Peyer's patch (tissue), 4 donors: ENCODE data around the gene B4GALT3. TPM values are rescaled to one million over a fixed set of nuclear protein-coding genes. Genes with fewer than 3 reads are reported as not detected.
A peak's percentile ranks its signal among the peaks of the same experiment; 100 is the strongest.

Experiments used
- DNase-seq, 3 donors: peaks; one replicate each; pipeline ENCODE4 v3.0.0-alpha.2; 2017 to 2019
- H3K27ac ChIP-seq, 4 donors: fragments of 200-600 bp; sonication (generic); one replicate each; pipeline ENCODE4 v1.5.1; 2016 to 2019
- H3K27me3 ChIP-seq, 2 donors: fragments of 200-600 bp; sonication (generic); one replicate each; pipeline ENCODE4 v1.5.1; 2019
- H3K36me3 ChIP-seq, 3 donors: fragments of 200-600 bp; sonication (generic); one replicate each; pipeline ENCODE4 v1.5.1; 2016 to 2019
- H3K4me1 ChIP-seq, 4 donors: fragments of 200-600 bp; sonication (generic); one replicate each; pipeline ENCODE4 v1.5.1; 2016 to 2019
- H3K4me3 ChIP-seq, 4 donors: fragments of 200-600 bp; sonication (generic); 1 replicate in 3 of 4; 2 replicates in 1 of 4; pipeline ENCODE4 v1.5.1; 2016 to 2019; ENCODE audit warnings: mild to moderate bottlenecking in 1 of 4
- H3K9me3 ChIP-seq, 4 donors: fragments of 200-600 bp; sonication (generic); one replicate each; pipeline ENCODE4 v1.5.1; 2016 to 2019; ENCODE audit warnings: mild to moderate bottlenecking in 1 of 4
- POLR2A ChIP-seq, 2 donors: fragments of 450-650 bp; IDR thresholded peaks; one replicate each; pipeline ENCODE4 v1.5.1; 2017; ENCODE audit warnings: antibody characterized with exemption in 2 of 2, mild to moderate bottlenecking in 2 of 2, moderate library complexity in 2 of 2
- total RNA-seq, 4 donors: library from RNA; depleted of rRNA; stranded (reverse); fragments of >200 nt; gene quantifications; one replicate each; pipeline ENCODE4 v1.1.0, GENCODE V29; 2016
- TF ChIP-seq, protein P1 (sequence below), 6 experiments: fragments of 450-650 bp in 4 of 6; fragments of 200-600 bp in 2 of 6; sonication (generic) in 1 of 6; IDR thresholded peaks; one replicate each; pipeline ENCODE4 v1.5.1; 2017 to 2019; ENCODE audit warnings: antibody characterized with exemption in 6 of 6, mild to moderate bottlenecking in 3 of 6, moderate library complexity in 1 of 6

Gene B4GALT3
- total RNA-seq, 4 donors from 2014 or later = 25.2 to 34.1 (median 29.4) TPM

GRCh38 chr1:161218301-161219077, 41.2 kb upstream of the B4GALT3 start:
- TF ChIP-seq, protein P1, sequence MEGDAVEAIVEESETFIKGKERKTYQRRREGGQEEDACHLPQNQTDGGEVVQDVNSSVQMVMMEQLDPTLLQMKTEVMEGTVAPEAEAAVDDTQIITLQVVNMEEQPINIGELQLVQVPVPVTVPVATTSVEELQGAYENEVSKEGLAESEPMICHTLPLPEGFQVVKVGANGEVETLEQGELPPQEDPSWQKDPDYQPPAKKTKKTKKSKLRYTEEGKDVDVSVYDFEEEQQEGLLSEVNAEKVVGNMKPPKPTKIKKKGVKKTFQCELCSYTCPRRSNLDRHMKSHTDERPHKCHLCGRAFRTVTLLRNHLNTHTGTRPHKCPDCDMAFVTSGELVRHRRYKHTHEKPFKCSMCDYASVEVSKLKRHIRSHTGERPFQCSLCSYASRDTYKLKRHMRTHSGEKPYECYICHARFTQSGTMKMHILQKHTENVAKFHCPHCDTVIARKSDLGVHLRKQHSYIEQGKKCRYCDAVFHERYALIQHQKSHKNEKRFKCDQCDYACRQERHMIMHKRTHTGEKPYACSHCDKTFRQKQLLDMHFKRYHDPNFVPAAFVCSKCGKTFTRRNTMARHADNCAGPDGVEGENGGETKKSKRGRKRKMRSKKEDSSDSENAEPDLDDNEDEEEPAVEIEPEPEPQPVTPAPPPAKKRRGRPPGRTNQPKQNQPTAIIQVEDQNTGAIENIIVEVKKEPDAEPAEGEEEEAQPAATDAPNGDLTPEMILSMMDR (IDR thresholded peaks at IDR 0.05) = no peak
- no peak for TF ChIP-seq POLR2A (IDR thresholded peaks at IDR 0.05)
- Histone ChIP-seq H3K9me3 (no peaks in the 10 kb centered on the region), H3K27ac (peak overlapping the region in 2 of 4 donors; percentile 58 to 71)

GRCh38 chr1:161217831-161218230, 40.5 kb upstream of the B4GALT3 start:
- Histone ChIP-seq H3K27me3 (no peaks in the 10 kb centered on the region), H3K9me3 (no peaks in the 10 kb centered on the region), H3K4me1 (peaks cover 0 to 15% (median 3%) of the 10 kb centered on the region in 4 donors), H3K27ac (peak overlapping the region in 3 of 4 donors; percentile 42 to 71 (median 58)), H3K4me3 (peak overlapping the region in 1 of 4 donors; percentile 19), H3K36me3 (peaks cover 0 to 19% (median 0%) of the 10 kb centered on the region in 3 donors)
- TF ChIP-seq POLR2A (IDR thresholded peaks at IDR 0.05) = no peak
- TF ChIP-seq, protein P1 (IDR thresholded peaks at IDR 0.05) = no peak
- no peak for DNase-seq

More at GRCh38 chr1:161218301-161219077, 41.2 kb upstream of the B4GALT3 start:
- Histone ChIP-seq H3K4me1 (peaks cover 0 to 15% (median 3%) of the 10 kb centered on the region in 4 donors), H3K27me3 (no peaks in the 10 kb centered on the region), H3K4me3 (no peak overlapping the region), H3K36me3 (peaks cover 0 to 13% (median 0%) of the 10 kb centered on the region in 3 donors)
- no peak for DNase-seq

DNA sequence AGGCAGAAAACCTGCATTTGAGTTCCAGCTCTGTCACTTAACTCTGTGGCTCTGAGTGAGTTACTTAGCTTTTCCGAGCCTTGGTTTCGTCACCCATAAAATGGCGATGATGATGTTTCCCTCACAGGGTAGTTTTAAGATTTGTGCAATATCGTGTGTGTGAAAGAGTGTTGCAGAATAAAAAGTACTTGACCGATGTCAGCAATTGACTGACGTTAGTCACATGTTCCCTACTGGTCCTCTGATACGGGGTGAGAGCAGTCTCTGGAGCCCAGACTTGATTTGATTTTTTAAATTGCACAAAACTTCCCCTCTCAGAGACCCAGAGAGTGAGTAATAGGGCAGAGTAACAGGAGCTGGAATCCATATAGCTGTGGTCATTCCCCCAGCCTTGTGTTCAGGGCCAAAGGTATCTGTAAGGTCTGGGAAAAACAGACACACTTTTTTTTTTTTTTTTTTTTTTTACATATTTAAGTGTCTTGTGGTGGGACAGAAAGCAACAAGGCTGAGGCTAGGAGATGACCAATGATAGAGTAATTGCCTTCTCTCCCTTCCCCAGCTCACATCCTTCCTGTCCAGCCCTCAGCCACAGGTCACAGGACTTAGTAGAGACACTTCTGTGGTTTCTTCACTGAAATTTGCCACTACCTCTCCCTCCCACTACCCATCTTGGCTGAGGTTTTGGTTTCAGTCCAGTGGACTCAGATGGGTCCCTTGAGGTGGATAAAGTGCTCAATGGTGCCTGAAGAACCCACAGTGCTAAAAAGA, 39.8 kb upstream of the B4GALT3 start:
- H3K9me3 ChIP-seq = no peaks in the 10 kb centered on the region
- H3K27me3 ChIP-seq = no peaks in the 10 kb centered on the region
- DNase-seq = peak in 1 of 3 donors; percentile 55
- H3K4me3 ChIP-seq = peak overlapping the region in 2 of 4 donors; percentile 19 to 26
- peaks cover 0 to 26% (median 0%) of the 10 kb centered on the region in 3 donors for H3K36me3 ChIP-seq
- TF ChIP-seq, protein P1 (IDR thresholded peaks at IDR 0.05) = no peak
- TF ChIP-seq POLR2A (IDR thresholded peaks at IDR 0.05) = peak in 1 of 2 donors; percentile 21
- H3K27ac ChIP-seq = peak overlapping the region; percentile 42 to 76 (median 50)
- H3K4me1 ChIP-seq = peaks cover 0 to 15% (median 3%) of the 10 kb centered on the region in 4 donors

- Histone ChIP-seq H3K36me3 (peaks cover 0 to 47% (median 0%) of the 10 kb centered on the region in 3 donors), H3K4me3 (peak within 1 kb of the TSS in 2 of 4 donors; percentile 27 to 34)
Measured at GRCh38 chr1:161215076-161215475, 37.8 kb upstream of the B4GALT3 start, which contains the start of gene FCER1G. Gene FCER1G, plus strand, starts transcription at chr1:161215295. Its CDS starts 27 bp downstream, at chr1:161215322.

GRCh38 chr1:161214369-161214768, 37.1 kb upstream of the B4GALT3 start:
- no peak for DNase-seq
- H3K4me1 ChIP-seq = peaks cover 0 to 15% (median 3%) of the 10 kb centered on the region in 4 donors

More at GRCh38 chr1:161215076-161215475, 37.8 kb upstream of the B4GALT3 start, which contains the start of gene FCER1G:
- peaks cover 0 to 15% (median 3%) of the 10 kb centered on the region in 4 donors for H3K4me1 ChIP-seq
- no peaks in the 10 kb centered on the region for H3K9me3 ChIP-seq
- TF ChIP-seq, protein P1 (IDR thresholded peaks at IDR 0.05) = no peak
- TF ChIP-seq POLR2A (IDR thresholded peaks at IDR 0.05) = peak in 1 of 2 donors; percentile 29
- peak within 1 kb of the TSS; percentile 19 to 62 (median 48) for H3K27ac ChIP-seq
- H3K27me3 ChIP-seq = no peaks in the 10 kb centered on the region
- peak in 1 of 3 donors; percentile 66 for DNase-seq

More at GRCh38 chr1:161214369-161214768, 37.1 kb upstream of the B4GALT3 start:
- Histone ChIP-seq H3K9me3 (no peaks in the 10 kb centered on the region), H3K27me3 (no peaks in the 10 kb centered on the region), H3K27ac (peak overlapping the region in 1 of 4 donors; percentile 9), H3K36me3 (peaks cover 0 to 52% (median 0%) of the 10 kb centered on the region in 3 donors), H3K4me3 (no peak overlapping the region)
- TF ChIP-seq POLR2A (IDR thresholded peaks at IDR 0.05) = no peak
- TF ChIP-seq, protein P1 (IDR thresholded peaks at IDR 0.05) = no peak
